Nasal cavity respiratory epithelium epithelial cell of viscerocranial mucosa (primary cell): Measurements from ENCODE around the gene SPON2. TPM values are rescaled to one million over a fixed set of nuclear protein-coding genes. Genes with fewer than 3 reads are reported as not detected.

ENCODE experiments used
- total RNA-seq: library from RNA; depleted of rRNA; stranded (reverse); fragments of >200 nt; gene quantifications from 2 replicates; pipeline ENCODE4 v1.2.3, GENCODE V29; 2014

The SPON2 gene
- total RNA-seq = 3.1 and 16.9 TPM in 2 replicates

GRCh38 chr4:1172228-1172851 lies at the start of gene SPON2:
TSS of gene SPON2 (minus strand) at chr4:1172583.

Other genes with a start within 250 kb of the SPON2 start
- 67.0 and 91.8 TPM in 2 replicates for gene GAK, start 240.3 kb downstream of the SPON2 start, total RNA-seq
- gene TMEM175, start 240.1 kb downstream of the SPON2 start, total RNA-seq = 6.5 and 14.5 TPM in 2 replicates
- gene DGKQ, start 199.0 kb downstream of the SPON2 start, total RNA-seq = 19.1 and 37.9 TPM in 2 replicates
- 2.4 and 26.3 TPM in 2 replicates for gene IDUA, start 185.5 kb downstream of the SPON2 start, total RNA-seq
- under 0.01 and 0.07 TPM in 2 replicates for gene SLC26A1, start 179.2 kb downstream of the SPON2 start, total RNA-seq
- 15.0 and 25.3 TPM in 2 replicates for gene FGFRL1, start 161.0 kb downstream of the SPON2 start, total RNA-seq
- gene RNF212, start 59.0 kb downstream of the SPON2 start, total RNA-seq = 0.68 and 0.71 TPM in 2 replicates
- gene CTBP1, start 76.5 kb upstream of the SPON2 start, total RNA-seq = 175 and 279 TPM in 2 replicates
- gene MAEA, start 117.3 kb upstream of the SPON2 start, total RNA-seq = 36.6 and 74.1 TPM in 2 replicates
- 9.6 and 15.9 TPM in 2 replicates for gene UVSSA, start 174.6 kb upstream of the SPON2 start, total RNA-seq
- gene NKX1-1, start 233.9 kb upstream of the SPON2 start, total RNA-seq = not detected in 2 replicates